ENCODE measurements around the gene PEX11G.

The PEX11G gene

DNA sequence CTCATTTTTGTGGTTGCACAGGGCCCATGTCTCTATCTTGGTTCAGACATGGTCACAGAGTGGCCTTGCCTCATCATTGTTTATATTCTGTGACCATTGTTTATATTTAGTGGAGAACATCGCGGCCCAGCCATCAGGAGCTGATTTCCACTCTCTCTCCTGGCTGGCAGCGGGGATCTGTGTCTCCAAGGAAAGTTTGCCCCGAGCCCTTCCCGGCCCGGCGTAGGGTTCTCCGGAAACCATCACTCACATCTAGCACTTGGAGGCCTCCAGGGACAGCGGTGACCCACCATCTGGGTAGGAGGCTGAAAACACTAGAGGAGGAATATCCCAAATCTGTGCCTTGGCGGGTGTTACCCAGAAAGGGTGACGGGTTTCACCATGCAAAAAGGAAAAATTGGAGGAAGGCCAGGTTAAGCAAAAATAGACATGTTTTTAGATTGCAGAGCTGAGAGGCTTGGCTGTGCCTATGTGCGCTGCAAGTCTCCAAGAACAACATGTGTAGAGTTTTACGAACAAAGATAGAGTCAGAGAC lies 26.3 kb upstream of the PEX11G start:
- TF ChIP-seq, protein P1, sequence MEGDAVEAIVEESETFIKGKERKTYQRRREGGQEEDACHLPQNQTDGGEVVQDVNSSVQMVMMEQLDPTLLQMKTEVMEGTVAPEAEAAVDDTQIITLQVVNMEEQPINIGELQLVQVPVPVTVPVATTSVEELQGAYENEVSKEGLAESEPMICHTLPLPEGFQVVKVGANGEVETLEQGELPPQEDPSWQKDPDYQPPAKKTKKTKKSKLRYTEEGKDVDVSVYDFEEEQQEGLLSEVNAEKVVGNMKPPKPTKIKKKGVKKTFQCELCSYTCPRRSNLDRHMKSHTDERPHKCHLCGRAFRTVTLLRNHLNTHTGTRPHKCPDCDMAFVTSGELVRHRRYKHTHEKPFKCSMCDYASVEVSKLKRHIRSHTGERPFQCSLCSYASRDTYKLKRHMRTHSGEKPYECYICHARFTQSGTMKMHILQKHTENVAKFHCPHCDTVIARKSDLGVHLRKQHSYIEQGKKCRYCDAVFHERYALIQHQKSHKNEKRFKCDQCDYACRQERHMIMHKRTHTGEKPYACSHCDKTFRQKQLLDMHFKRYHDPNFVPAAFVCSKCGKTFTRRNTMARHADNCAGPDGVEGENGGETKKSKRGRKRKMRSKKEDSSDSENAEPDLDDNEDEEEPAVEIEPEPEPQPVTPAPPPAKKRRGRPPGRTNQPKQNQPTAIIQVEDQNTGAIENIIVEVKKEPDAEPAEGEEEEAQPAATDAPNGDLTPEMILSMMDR (IDR thresholded peaks at IDR 0.05; ENCODE audit: borderline replicate concordance, control extremely low read depth, extremely low read depth, insufficient read depth, missing control alignments) = no peak
- in situ Hi-C loops (cut with MboI; ENCODE audit: low sequenced_read_pairs, unreplicated experiment) = no loop called here
- DNase-seq (ENCODE audit: low spot score) = no peak

DNA sequence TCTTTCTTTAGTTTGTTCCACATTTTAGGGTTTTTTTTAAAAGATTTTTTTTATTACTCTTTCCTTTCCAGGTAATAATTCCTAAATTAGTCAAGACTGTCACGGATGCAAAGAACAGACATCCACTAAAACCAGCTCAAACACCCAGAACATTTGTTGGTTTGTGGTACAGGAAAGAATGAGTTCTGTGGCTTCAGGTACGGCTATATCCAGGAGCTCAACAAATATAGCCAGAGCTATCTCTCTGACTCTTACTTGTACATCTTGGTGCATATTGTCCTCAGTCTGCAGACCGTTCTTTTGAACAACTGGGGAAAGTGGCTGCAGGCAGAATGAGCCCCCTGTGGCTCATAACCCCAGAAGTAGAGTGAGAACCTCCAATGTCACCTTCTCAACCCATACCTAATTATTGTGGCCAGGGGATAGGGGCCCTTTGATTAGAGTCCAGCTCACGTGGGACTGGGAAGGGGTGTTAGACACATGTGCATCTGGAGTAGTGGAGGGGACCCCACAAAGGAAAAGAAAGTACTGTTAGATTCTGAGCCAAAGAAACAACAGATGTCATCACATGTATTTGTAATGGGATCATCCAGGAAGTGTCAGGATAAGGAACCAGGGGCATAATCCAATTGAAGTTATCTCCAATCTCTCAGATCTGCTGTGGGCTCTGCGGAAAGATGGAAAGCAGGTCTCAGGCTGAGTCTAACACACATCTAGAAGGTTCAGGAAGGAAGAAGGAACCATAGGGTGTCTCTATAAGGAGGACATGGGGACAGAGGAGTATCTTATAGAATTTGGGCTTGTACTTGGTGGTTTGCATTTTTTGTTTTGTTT lies 25.2 kb upstream of the PEX11G start:
- TF ChIP-seq, protein P1 (IDR thresholded peaks at IDR 0.05; ENCODE audit: borderline replicate concordance, control extremely low read depth, extremely low read depth, insufficient read depth, missing control alignments) = no peak
- in situ Hi-C loops (cut with MboI; ENCODE audit: low sequenced_read_pairs, unreplicated experiment) = no loop called here
- DNase-seq (ENCODE audit: low spot score) = no peak

DNA sequence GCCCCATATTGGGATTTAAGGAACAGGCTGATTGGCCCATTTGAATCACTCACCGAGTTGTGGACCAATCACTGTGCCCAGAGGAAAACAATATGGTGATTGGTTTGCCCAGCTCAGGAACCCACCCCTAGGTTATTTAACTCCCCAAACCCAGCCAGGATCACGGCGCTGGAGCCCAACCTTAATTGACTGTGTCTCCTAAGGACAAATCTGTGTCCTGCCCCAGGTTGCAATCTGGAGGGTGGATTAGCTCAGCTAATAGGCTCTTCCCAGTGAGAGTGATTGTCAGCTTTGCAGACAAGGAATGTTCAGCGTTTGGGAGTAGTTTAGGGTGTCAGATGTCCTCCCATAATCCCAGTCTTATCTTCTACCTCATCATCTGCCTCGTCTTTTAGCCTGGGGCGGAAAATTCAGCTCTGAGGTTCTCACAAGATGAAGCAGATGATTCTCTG lies 23.6 kb upstream of the PEX11G start:
- in situ Hi-C loops (cut with MboI; ENCODE audit: low sequenced_read_pairs, unreplicated experiment) = no loop called here
- TF ChIP-seq, protein P1 (IDR thresholded peaks at IDR 0.05; ENCODE audit: borderline replicate concordance, control extremely low read depth, extremely low read depth, insufficient read depth, missing control alignments) = no peak
- no peak for DNase-seq (ENCODE audit: low spot score)

DNA sequence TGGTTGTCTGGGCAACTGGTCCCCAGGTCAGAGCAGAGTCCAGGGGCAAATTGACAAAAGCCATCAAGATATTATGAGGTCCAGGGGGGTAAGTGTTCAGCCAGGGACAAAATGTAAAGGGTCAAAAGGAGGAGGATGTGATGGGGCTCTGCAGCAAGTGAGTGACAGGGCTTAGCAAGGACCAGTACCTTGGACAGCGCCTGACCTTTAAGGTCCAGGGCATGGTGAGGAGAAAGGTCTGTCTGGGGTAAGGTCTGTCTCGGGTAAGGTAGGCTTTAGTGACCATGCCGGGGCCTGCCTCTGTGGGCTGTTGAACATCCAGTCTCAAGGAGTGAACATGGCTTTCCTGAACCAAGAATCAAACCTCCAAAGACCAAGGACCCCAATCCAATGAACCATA lies 20.8 kb upstream of the PEX11G start:
- in situ Hi-C loops (cut with MboI; ENCODE audit: low sequenced_read_pairs, unreplicated experiment) = no loop called here
- DNase-seq (ENCODE audit: low spot score) = no peak
- TF ChIP-seq, protein P1 (IDR thresholded peaks at IDR 0.05; ENCODE audit: borderline replicate concordance, control extremely low read depth, extremely low read depth, insufficient read depth, missing control alignments) = no peak

DNA sequence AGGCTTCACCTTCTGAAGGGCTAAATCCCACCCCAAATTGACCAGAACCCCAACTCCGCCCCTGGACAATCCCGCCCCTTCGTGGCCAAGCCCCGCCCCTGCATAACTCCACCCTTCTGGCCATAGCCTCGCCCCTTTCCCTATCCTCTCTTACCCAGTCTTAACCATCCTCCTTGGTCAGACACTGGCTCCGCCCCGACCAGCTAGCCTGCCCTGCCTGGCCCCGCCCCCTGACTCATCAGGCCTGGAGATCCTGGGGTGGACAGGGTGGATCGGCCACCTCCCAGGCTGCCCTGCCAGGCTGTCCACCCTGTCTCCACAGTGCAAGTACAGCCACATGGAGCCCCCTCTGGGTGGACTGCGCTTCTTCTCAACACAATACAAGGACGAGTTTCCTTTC lies 19.0 kb upstream of the PEX11G start:
- peak; percentile 47 for DNase-seq (ENCODE audit: low spot score)

More for the DNA sequence above, 19.0 kb upstream of the PEX11G start:
- in situ Hi-C loops (cut with MboI; ENCODE audit: low sequenced_read_pairs, unreplicated experiment) = no loop called here
- TF ChIP-seq, protein P1 (IDR thresholded peaks at IDR 0.05; ENCODE audit: borderline replicate concordance, control extremely low read depth, extremely low read depth, insufficient read depth, missing control alignments) = no peak
